ENCODE results near the gene NAALADL1.

DNA sequence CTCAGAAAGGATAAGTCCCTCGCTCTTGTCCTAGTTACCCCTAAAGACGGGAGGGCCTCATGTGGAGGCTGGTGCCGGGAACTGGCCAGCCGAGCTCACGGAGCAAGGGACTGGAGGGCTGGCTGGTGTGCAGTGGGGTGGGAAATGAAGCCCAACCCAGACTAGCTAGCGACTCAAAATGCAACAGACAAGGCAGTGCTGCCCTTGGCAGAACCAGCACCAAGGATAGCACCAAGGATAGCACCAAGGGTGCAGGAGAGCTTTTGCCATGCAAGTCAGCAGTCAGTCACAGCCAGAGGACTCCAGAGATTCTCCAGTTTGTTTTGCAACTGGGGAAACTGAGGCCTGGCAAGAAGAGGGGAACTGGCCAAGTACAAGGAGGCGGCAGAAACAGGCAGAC is 55.1 kb downstream of the NAALADL1 start:
- TF ChIP-seq, protein P1, sequence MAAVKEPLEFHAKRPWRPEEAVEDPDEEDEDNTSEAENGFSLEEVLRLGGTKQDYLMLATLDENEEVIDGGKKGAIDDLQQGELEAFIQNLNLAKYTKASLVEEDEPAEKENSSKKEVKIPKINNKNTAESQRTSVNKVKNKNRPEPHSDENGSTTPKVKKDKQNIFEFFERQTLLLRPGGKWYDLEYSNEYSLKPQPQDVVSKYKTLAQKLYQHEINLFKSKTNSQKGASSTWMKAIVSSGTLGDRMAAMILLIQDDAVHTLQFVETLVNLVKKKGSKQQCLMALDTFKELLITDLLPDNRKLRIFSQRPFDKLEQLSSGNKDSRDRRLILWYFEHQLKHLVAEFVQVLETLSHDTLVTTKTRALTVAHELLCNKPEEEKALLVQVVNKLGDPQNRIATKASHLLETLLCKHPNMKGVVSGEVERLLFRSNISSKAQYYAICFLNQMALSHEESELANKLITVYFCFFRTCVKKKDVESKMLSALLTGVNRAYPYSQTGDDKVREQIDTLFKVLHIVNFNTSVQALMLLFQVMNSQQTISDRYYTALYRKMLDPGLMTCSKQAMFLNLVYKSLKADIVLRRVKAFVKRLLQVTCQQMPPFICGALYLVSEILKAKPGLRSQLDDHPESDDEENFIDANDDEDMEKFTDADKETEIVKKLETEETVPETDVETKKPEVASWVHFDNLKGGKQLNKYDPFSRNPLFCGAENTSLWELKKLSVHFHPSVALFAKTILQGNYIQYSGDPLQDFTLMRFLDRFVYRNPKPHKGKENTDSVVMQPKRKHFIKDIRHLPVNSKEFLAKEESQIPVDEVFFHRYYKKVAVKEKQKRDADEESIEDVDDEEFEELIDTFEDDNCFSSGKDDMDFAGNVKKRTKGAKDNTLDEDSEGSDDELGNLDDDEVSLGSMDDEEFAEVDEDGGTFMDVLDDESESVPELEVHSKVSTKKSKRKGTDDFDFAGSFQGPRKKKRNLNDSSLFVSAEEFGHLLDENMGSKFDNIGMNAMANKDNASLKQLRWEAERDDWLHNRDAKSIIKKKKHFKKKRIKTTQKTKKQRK (IDR thresholded peaks at IDR 0.05; ENCODE audit: borderline replicate concordance, low read depth, low read length): no peak
- TF ChIP-seq RCOR1 (IDR thresholded peaks at IDR 0.05; ENCODE audit: borderline replicate concordance in 1 of 2, low read depth in 2 of 2, low read length in 2 of 2) (no peak), ZNF707 (CRISPR knock-in tag; conservative IDR thresholded peaks at IDR 0.05) (no peak), SMARCE1 (IDR thresholded peaks at IDR 0.05) (no peak), EZH2 (IDR thresholded peaks at IDR 0.05; ENCODE audit: borderline replicate concordance, low read depth, low read length) (no peak), KLF16 (IDR thresholded peaks at IDR 0.05) (no peak), ZNF785 (CRISPR knock-in tag; IDR thresholded peaks at IDR 0.05) (no peak)
- TF ChIP-seq, protein P2, sequence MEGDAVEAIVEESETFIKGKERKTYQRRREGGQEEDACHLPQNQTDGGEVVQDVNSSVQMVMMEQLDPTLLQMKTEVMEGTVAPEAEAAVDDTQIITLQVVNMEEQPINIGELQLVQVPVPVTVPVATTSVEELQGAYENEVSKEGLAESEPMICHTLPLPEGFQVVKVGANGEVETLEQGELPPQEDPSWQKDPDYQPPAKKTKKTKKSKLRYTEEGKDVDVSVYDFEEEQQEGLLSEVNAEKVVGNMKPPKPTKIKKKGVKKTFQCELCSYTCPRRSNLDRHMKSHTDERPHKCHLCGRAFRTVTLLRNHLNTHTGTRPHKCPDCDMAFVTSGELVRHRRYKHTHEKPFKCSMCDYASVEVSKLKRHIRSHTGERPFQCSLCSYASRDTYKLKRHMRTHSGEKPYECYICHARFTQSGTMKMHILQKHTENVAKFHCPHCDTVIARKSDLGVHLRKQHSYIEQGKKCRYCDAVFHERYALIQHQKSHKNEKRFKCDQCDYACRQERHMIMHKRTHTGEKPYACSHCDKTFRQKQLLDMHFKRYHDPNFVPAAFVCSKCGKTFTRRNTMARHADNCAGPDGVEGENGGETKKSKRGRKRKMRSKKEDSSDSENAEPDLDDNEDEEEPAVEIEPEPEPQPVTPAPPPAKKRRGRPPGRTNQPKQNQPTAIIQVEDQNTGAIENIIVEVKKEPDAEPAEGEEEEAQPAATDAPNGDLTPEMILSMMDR (IDR thresholded peaks at IDR 0.05 in 2 of 3, conservative IDR thresholded peaks at IDR 0.05 in 1 of 3; ENCODE audit: insufficient read depth in 2 of 3, low read depth in 1 of 3, low read length in 3 of 3): no peak
- TF ChIP-seq, protein P3, sequence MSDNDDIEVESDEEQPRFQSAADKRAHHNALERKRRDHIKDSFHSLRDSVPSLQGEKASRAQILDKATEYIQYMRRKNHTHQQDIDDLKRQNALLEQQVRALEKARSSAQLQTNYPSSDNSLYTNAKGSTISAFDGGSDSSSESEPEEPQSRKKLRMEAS (CRISPR knock-in tag; IDR thresholded peaks at IDR 0.05): no peak
- TF ChIP-seq, protein P4, sequence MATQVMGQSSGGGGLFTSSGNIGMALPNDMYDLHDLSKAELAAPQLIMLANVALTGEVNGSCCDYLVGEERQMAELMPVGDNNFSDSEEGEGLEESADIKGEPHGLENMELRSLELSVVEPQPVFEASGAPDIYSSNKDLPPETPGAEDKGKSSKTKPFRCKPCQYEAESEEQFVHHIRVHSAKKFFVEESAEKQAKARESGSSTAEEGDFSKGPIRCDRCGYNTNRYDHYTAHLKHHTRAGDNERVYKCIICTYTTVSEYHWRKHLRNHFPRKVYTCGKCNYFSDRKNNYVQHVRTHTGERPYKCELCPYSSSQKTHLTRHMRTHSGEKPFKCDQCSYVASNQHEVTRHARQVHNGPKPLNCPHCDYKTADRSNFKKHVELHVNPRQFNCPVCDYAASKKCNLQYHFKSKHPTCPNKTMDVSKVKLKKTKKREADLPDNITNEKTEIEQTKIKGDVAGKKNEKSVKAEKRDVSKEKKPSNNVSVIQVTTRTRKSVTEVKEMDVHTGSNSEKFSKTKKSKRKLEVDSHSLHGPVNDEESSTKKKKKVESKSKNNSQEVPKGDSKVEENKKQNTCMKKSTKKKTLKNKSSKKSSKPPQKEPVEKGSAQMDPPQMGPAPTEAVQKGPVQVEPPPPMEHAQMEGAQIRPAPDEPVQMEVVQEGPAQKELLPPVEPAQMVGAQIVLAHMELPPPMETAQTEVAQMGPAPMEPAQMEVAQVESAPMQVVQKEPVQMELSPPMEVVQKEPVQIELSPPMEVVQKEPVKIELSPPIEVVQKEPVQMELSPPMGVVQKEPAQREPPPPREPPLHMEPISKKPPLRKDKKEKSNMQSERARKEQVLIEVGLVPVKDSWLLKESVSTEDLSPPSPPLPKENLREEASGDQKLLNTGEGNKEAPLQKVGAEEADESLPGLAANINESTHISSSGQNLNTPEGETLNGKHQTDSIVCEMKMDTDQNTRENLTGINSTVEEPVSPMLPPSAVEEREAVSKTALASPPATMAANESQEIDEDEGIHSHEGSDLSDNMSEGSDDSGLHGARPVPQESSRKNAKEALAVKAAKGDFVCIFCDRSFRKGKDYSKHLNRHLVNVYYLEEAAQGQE (IDR thresholded peaks at IDR 0.05; ENCODE audit: borderline replicate concordance): peak; percentile 94
- TF ChIP-seq, protein P4 (CRISPR knock-in tag; IDR thresholded peaks at IDR 0.05; ENCODE audit: low read depth): peak; percentile 55; the same call in 1 of the 2 replicates

All from K562 (cell line).